A549 (cell line): ENCODE measurements around the gene WNT6. TPM values are rescaled to one million over a fixed set of nuclear protein-coding genes. Genes with fewer than 3 reads are reported as not detected.

Experiments
- ATAC-seq, 2 experiments: fragments of 200-7000 bp in 1 of 2; fragments of >200 bp in 1 of 2; cut with Nextera tagmentation in 1 of 2; cut with Tn5 transposase in 1 of 2; 3 replicates each; pipeline versions ENCODE4 v1.8.0 to v1.9.1; 2018 to 2020; ENCODE audit warnings: mild to moderate bottlenecking in 1 of 2, moderate library complexity in 1 of 2
- CTCF ChIA-PET: fragments of 300-600 bp; sonication (Branson Sonifier 250); formaldehyde crosslinking; extraction: SDS; loops from one replicate; lab custom pipeline; 2021; ENCODE audit warnings: antibody characterized with exemption, inconsistent platforms; lab: Yijun Ruan, JAX
- POLR2A ChIA-PET: fragments of 350-600 bp; formaldehyde crosslinking; extraction: SDS; loops from one replicate; lab custom pipeline; 2021; ENCODE audit warnings: antibody characterized with exemption, inconsistent platforms; lab: Yijun Ruan, JAX
- DNase-seq, 2 experiments: peaks; one replicate each; pipeline versions ENCODE4 v3.0.0 to v3.0.0-alpha.2; 2011 to 2016; ENCODE audit warnings: low read depth in 1 of 2, low spot score in 1 of 2
- FAIRE-seq: peaks from 2 replicates; lab custom pipeline; 2011; peaks lifted over from hg19 to GRCh38; lab: Jason Lieb, UNC
- H3K27ac ChIP-seq, 2 experiments: fragments of >200 bp; sonication (Bioruptor Twin); formaldehyde crosslinking; 3 replicates each; pipeline ENCODE4 v1.5.1; 2016 to 2017
- H3K4me1 ChIP-seq: fragments of >200 bp; sonication (Bioruptor Twin); formaldehyde crosslinking; 3 replicates; pipeline ENCODE4 v1.6.1; 2016
- H3K4me2 ChIP-seq: fragments of >200 bp; sonication (Bioruptor Twin); formaldehyde crosslinking; 3 replicates; pipeline ENCODE4 v1.6.1; 2016
- H3K4me3 ChIP-seq: fragments of >200 bp; sonication (Bioruptor Twin); formaldehyde crosslinking; 3 replicates; pipeline ENCODE4 v1.5.1; 2016
- H3K9me3 ChIP-seq: fragments of >200 bp; sonication (Bioruptor Twin); formaldehyde crosslinking; 3 replicates; pipeline ENCODE4 v1.6.1; 2016
- ATOH8 ChIP-seq: fragments of 250-450 bp; sonication (Bioruptor Pico); IDR thresholded peaks from 2 replicates; pipeline ENCODE4 v1.5.0; 2020; ENCODE audit warnings: low read depth, mild to moderate bottlenecking, moderate library complexity
- CBX2 ChIP-seq: fragments of 200-600 bp; sonication (generic); IDR thresholded peaks from 2 replicates; pipeline ENCODE4 v1.6.1; 2016; ENCODE audit warnings: low read depth, mild to moderate bottlenecking, borderline replicate concordance
- CBX8 ChIP-seq: fragments of 200-600 bp; sonication (generic); IDR thresholded peaks from 2 replicates; pipeline ENCODE4 v1.6.1; 2016
- CEBPB ChIP-seq, 2 experiments: fragments of >200 bp in 1 of 2; sonication (Bioruptor Twin) in 1 of 2; formaldehyde crosslinking in 1 of 2; IDR thresholded peaks; 2 replicates each; pipeline ENCODE4 v1.6.1; 2012 to 2016
- CHD2 ChIP-seq: fragments of 150-350 bp; IDR thresholded peaks from 2 replicates; pipeline ENCODE4 v1.6.1; 2014; ENCODE audit warnings: low read length; ENCODE audit not compliant: partially characterized antibody
- CTCF ChIP-seq: fragments of >200 bp; sonication (Bioruptor Twin); formaldehyde crosslinking; IDR thresholded peaks from 3 replicates; pipeline ENCODE4 v1.5.1; 2016
- EHMT2 ChIP-seq: fragments of 200-600 bp; sonication (generic); IDR thresholded peaks from 2 replicates; pipeline ENCODE4 v1.6.1; 2016; ENCODE audit warnings: antibody characterized with exemption, low read depth, mild to moderate bottlenecking, moderate library complexity
- ELK1 ChIP-seq: fragments of 150-350 bp; IDR thresholded peaks from 2 replicates; pipeline ENCODE4 v1.6.1; 2014; ENCODE audit warnings: low read depth, mild to moderate bottlenecking, low read length
- ESRRA ChIP-seq: fragments of 150-350 bp; IDR thresholded peaks from 2 replicates; pipeline ENCODE4 v1.6.1; 2014; ENCODE audit warnings: mild to moderate bottlenecking, low read length, borderline replicate concordance
- FOXS1 ChIP-seq: fragments of 250-450 bp; sonication (Bioruptor Pico); IDR thresholded peaks from 2 replicates; pipeline ENCODE4 v1.5.0; 2020; ENCODE audit warnings: mild to moderate bottlenecking, moderate library complexity
- HES2 ChIP-seq: fragments of >200 bp; sonication (Bioruptor Twin); formaldehyde crosslinking; IDR thresholded peaks from 2 replicates; pipeline ENCODE4 v1.6.1; 2016
- HOXB13 ChIP-seq: fragments of 250-450 bp; sonication (Bioruptor Pico); IDR thresholded peaks from 2 replicates; pipeline ENCODE4 v1.5.0; 2020; ENCODE audit warnings: low read depth, mild to moderate bottlenecking, moderate library complexity
- JUN ChIP-seq, 2 experiments: fragments of >200 bp; sonication (Bioruptor Twin); formaldehyde crosslinking; IDR thresholded peaks; 2 replicates in 1 of 2; 3 replicates in 1 of 2; pipeline ENCODE4 v1.6.1; 2016 to 2017
- KDM1A ChIP-seq: fragments of 200-600 bp; sonication (generic); IDR thresholded peaks from 2 replicates; pipeline ENCODE4 v1.6.1; 2016; ENCODE audit warnings: low read depth, mild to moderate bottlenecking
- KDM5A ChIP-seq: fragments of 200-600 bp; sonication (generic); IDR thresholded peaks from 2 replicates; pipeline ENCODE4 v1.6.1; 2016; ENCODE audit warnings: antibody characterized with exemption, mild to moderate bottlenecking
- MAFK ChIP-seq: fragments of 450-650 bp; IDR thresholded peaks from 2 replicates; pipeline ENCODE4 v1.6.1; 2014; ENCODE audit not compliant: partially characterized antibody
- MAZ ChIP-seq: fragments of 150-350 bp; IDR thresholded peaks from 2 replicates; pipeline ENCODE4 v1.6.1; 2014; ENCODE audit warnings: antibody characterized with exemption, low read depth, low read length, borderline replicate concordance
- NPAS2 ChIP-seq: fragments of 250-450 bp; sonication (Bioruptor Pico); IDR thresholded peaks from 2 replicates; pipeline ENCODE4 v1.8.0; 2022; ENCODE audit warnings: mild to moderate bottlenecking, moderate library complexity, borderline replicate concordance
- NR3C1 ChIP-seq: fragments of >200 bp; sonication (Bioruptor Twin); formaldehyde crosslinking; IDR thresholded peaks from 3 replicates; pipeline ENCODE4 v1.6.1; 2017
- PHF8 ChIP-seq: fragments of 200-600 bp; sonication (generic); IDR thresholded peaks from 2 replicates; pipeline ENCODE4 v1.6.1; 2016; ENCODE audit warnings: low read depth, mild to moderate bottlenecking, antibody characterized with exemption, moderate library complexity, borderline replicate concordance
- RAD21 ChIP-seq, 2 experiments: fragments of >200 bp in 1 of 2; sonication (Bioruptor Twin) in 1 of 2; formaldehyde crosslinking in 1 of 2; IDR thresholded peaks in 1 of 2; conservative IDR thresholded peaks in 1 of 2; 2 replicates in 1 of 2; 3 replicates in 1 of 2; pipeline ENCODE4 v1.6.1; 2012 to 2018; ENCODE audit warnings: inconsistent platforms in 1 of 2
- SREBF2 ChIP-seq: fragments of 450-650 bp; IDR thresholded peaks from 2 replicates; pipeline ENCODE4 v1.6.1; 2014; ENCODE audit warnings: mild to moderate bottlenecking, moderate library complexity
- ZC3H11A ChIP-seq: fragments of 450-650 bp; IDR thresholded peaks from 2 replicates; pipeline ENCODE4 v1.6.1; 2014; ENCODE audit warnings: antibody characterized with exemption, mild to moderate bottlenecking
- ZFP36 ChIP-seq: fragments of 450-650 bp; IDR thresholded peaks from 2 replicates; pipeline ENCODE4 v1.6.1; 2014; ENCODE audit warnings: borderline replicate concordance; ENCODE audit not compliant: partially characterized antibody
- ZNF302 ChIP-seq: fragments of 250-450 bp; sonication (Bioruptor Pico); IDR thresholded peaks from 2 replicates; pipeline ENCODE4 v1.9.0; 2021; ENCODE audit warnings: inconsistent platforms, mild to moderate bottlenecking, moderate library complexity
- WGBS: methylation state at CpG from one replicate; pipeline ENCODE4 v1.1.6; 2017; ENCODE audit errors: missing lambda C conversion rate; 5-methylcytosine and 5-hydroxymethylcytosine counted together
- polyA plus RNA-seq, 4 experiments: library from polyadenylated mRNA; depleted of rRNA in 3 of 4; stranded (reverse); fragments of >200 nt; fragmentation: RNase III in 1 of 4; extraction: RNeasy Plus Mini Kit Qiagen cat#74134 plus additional on column Dnase treatment in 1 of 4; gene quantifications; 2 replicates in 3 of 4; 3 replicates in 1 of 4; pipeline ENCODE4 v1.2.3, GENCODE V29; 2011 to 2017

WNT6 gene
- polyA plus RNA-seq, 2 of the 4 experiments (the other 2 are of a cell fraction): 0.06 to 0.10 TPM

- H3K4me3 ChIP-seq: no peak overlapping the region
- H3K4me2 ChIP-seq: no peak overlapping the region
- WGBS: 54% methylated on average over 9 of the region's 12 CpGs
- ChIA-PET POLR2A (no interaction called here), CTCF (interaction anchor here (0.6 to 21.9 kb wide), 6 partner anchors 15 to 86 kb away, joined by 3 to 665 read pairs (median 26); partner anchors contain the start of gene WNT10A)
- no peak overlapping the region for H3K27ac ChIP-seq
- FAIRE-seq (no peak), DNase-seq (no peak), ATAC-seq (no peak)
- TF ChIP-seq ESRRA: no peak
- TF ChIP-seq KDM5A: no peak
- no peak for TF ChIP-seq CEBPB (IDR thresholded peaks at IDR 0.05)
- no peak for TF ChIP-seq CHD2
- TF ChIP-seq CBX8: no peak
- no peak for TF ChIP-seq HES2
- TF ChIP-seq FOXS1 (CRISPR knock-in tag): no peak
- no peak for TF ChIP-seq NR3C1
- no peak for TF ChIP-seq HOXB13 (CRISPR knock-in tag)
- TF ChIP-seq SREBF2: no peak
- TF ChIP-seq CBX2: no peak
- no peak for TF ChIP-seq KDM1A
- no peak for TF ChIP-seq ZNF302 (CRISPR knock-in tag)
- no peaks in the 10 kb centered on the region for H3K9me3 ChIP-seq
- peaks cover 37% of the 10 kb centered on the region for H3K4me1 ChIP-seq
Observed at GRCh38 chr2:218894151-218894879, 34.7 kb downstream of the WNT6 start.

GRCh38 chr2:218894880-218895157, 35.2 kb downstream of the WNT6 start:
- WGBS: 87% methylated on average over 4 of the region's 4 CpGs
- DNase-seq (no peak), ATAC-seq (no peak), FAIRE-seq (no peak)
- H3K4me1 ChIP-seq: peaks cover 37% of the 10 kb centered on the region
- ChIA-PET CTCF (interaction anchor here (0.6 to 21.9 kb wide), 5 partner anchors 15 to 72 kb away, joined by 3 to 665 read pairs (median 47); partner anchors contain the start of gene WNT10A), POLR2A (no interaction called here)
- no peak overlapping the region for H3K4me3 ChIP-seq
- H3K9me3 ChIP-seq: no peaks in the 10 kb centered on the region
- TF ChIP-seq MAFK: no peak
- TF ChIP-seq PHF8: no peak
- TF ChIP-seq ELK1: no peak
- no peak for TF ChIP-seq CBX8
- TF ChIP-seq ZFP36: no peak
- TF ChIP-seq JUN (IDR thresholded peaks at IDR 0.05): no peak
- TF ChIP-seq HOXB13 (CRISPR knock-in tag): no peak
- TF ChIP-seq ZC3H11A: no peak
- no peak for TF ChIP-seq EHMT2
- no peak for TF ChIP-seq ATOH8
- no peak for TF ChIP-seq NPAS2 (CRISPR knock-in tag)
- H3K4me2 ChIP-seq: no peak overlapping the region
- no peak overlapping the region for H3K27ac ChIP-seq

GRCh38 chr2:218895326-218895725, 35.7 kb downstream of the WNT6 start:
- H3K27ac ChIP-seq: no peak overlapping the region
- peaks cover 37% of the 10 kb centered on the region for H3K4me1 ChIP-seq
- no peaks in the 10 kb centered on the region for H3K9me3 ChIP-seq
- TF ChIP-seq CEBPB (IDR thresholded peaks at IDR 0.05): no peak
- TF ChIP-seq RAD21 (conservative IDR thresholded peaks at IDR 0.05 in 1 of 2, IDR thresholded peaks at IDR 0.05 in 1 of 2): no peak
- TF ChIP-seq PHF8: no peak
- TF ChIP-seq MAZ: no peak
- TF ChIP-seq CHD2: no peak
- TF ChIP-seq ATOH8: no peak
- no peak for TF ChIP-seq CTCF
- TF ChIP-seq ZFP36: no peak
- ATAC-seq (no peak), DNase-seq (no peak), FAIRE-seq (no peak)
- ChIA-PET POLR2A (no interaction called here), CTCF (interaction anchor here (1.0 to 21.9 kb wide), 7 partner anchors 15 to 100 kb away, joined by 3 to 665 read pairs (median 7); partner anchors contain the start of gene WNT10A)
- H3K4me2 ChIP-seq: no peak overlapping the region
- H3K4me3 ChIP-seq: no peak overlapping the region
- WGBS: 60% methylated on average over 3 of the region's 3 CpGs
